Progenitor cell of endocrine pancreas (in vitro differentiated cells): Measurements from ENCODE around the gene CYFIP2. TPM values are rescaled to one million over a fixed set of nuclear protein-coding genes. Genes with fewer than 3 reads are reported as not detected.
"Not testable (repeated sequence)": the region's sequence is repeated elsewhere in the genome, so short reads cannot be mapped to it uniquely, and the experiment has no call there.

Experiments
- DNase-seq: peaks from one replicate; pipeline ENCODE4 v3.0.0; 2021; ENCODE audit warnings: low spot score; ENCODE audit not compliant: unreplicated experiment
- H3K27ac Mint-ChIP-seq: 2 replicates; pipeline ENCODE4 v1.8.0; 2021; ENCODE audit warnings: mild to moderate bottlenecking, moderate library complexity, mixed read lengths
- H3K27me3 Mint-ChIP-seq: 2 replicates; pipeline ENCODE4 v1.8.0; 2021; ENCODE audit warnings: mixed read lengths
- H3K36me3 Mint-ChIP-seq: 2 replicates; pipeline ENCODE4 v1.8.0; 2022; ENCODE audit warnings: mixed read lengths; ENCODE audit not compliant: insufficient read depth
- H3K4me1 Mint-ChIP-seq: 2 replicates; pipeline ENCODE4 v1.8.0; 2021; ENCODE audit warnings: low read depth, mixed read lengths
- H3K4me3 Mint-ChIP-seq: 2 replicates; pipeline ENCODE4 v1.8.0; 2021; ENCODE audit warnings: low read depth, mild to moderate bottlenecking, moderate library complexity, mixed read lengths
- H3K9me3 Mint-ChIP-seq: 2 replicates; pipeline ENCODE4 v1.8.0; 2021; ENCODE audit warnings: low read depth, mixed read lengths
- total RNA-seq: library from RNA; stranded (reverse); gene quantifications from 2 replicates; pipeline ENCODE4 v1.2.1, GENCODE V29; 2021
- TF ChIP-seq, protein P1 (sequence below): fragments of 200-600 bp; sonication (generic); IDR thresholded peaks from one replicate; pipeline ENCODE4 v1.5.0; 2021; ENCODE audit warnings: antibody characterized with exemption, mild to moderate bottlenecking; ENCODE audit not compliant: unreplicated experiment

The CYFIP2 gene
- total RNA-seq, 1 donor from 2014 or later = 85.1 TPM

DNA sequence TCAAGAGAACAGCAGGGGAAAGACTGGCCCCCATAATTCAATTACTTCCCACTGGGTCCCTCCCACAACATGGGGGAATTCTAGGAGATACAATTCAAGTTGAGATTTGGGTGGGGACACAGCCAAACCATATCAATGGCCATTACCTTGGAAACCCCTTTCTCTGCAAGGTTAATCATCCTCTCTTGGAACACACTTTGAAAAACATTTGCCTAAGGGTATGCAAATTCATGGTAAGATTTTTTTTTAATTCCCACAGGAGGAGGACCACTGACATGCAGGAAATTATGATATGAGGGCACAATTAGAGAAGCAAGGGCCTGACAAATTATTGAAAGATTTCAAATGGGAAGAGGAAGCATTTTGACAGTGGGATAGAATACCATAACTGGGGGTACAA is 132.4 kb downstream of the CYFIP2 start:
- H3K9me3 Mint-ChIP-seq = peaks cover 1% of the 10 kb centered on the region

DNA sequence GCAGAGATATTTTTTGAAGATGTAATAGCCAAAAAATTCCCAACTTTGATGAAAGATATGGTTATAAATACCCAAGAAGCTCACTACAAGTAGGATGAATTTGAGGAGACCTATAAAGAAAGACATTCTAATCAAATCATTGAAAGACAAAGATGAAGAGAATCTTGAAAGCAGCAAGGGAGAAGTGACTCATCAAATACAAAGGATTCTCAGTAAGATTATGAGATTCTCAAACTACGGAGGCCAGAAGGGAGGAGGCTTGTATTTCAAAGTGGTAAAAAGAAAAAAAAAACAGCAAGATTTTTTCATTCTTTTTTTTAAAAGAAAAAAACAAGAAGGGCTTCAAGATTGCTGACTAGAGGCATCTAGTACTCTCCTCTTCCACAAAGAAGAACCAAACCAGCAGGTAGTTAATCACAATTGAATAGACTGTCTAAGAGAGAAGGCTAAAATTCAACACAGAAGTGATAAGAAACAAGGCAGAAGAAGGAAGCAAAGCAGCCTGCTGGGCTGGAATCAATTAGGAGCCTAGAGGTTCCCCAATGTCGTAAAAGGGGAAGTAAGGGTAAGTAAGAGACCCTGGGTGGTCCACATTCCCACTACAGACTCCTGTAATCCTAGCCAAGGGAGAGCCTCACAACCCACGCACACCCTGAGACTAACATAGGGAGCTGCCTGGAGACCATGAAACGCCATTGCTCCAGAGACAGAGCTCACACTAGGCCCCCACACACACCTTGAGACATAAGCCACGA is 135.0 kb downstream of the CYFIP2 start:
- Mint-ChIP-seq H3K27me3 (no peaks in the 10 kb centered on the region), H3K36me3 (no peaks in the 10 kb centered on the region), H3K4me3 (no peak overlapping the region), H3K27ac (no peak overlapping the region), H3K9me3 (peaks cover 11% of the 10 kb centered on the region), H3K4me1 (no peaks in the 10 kb centered on the region)
- TF ChIP-seq, protein P1, sequence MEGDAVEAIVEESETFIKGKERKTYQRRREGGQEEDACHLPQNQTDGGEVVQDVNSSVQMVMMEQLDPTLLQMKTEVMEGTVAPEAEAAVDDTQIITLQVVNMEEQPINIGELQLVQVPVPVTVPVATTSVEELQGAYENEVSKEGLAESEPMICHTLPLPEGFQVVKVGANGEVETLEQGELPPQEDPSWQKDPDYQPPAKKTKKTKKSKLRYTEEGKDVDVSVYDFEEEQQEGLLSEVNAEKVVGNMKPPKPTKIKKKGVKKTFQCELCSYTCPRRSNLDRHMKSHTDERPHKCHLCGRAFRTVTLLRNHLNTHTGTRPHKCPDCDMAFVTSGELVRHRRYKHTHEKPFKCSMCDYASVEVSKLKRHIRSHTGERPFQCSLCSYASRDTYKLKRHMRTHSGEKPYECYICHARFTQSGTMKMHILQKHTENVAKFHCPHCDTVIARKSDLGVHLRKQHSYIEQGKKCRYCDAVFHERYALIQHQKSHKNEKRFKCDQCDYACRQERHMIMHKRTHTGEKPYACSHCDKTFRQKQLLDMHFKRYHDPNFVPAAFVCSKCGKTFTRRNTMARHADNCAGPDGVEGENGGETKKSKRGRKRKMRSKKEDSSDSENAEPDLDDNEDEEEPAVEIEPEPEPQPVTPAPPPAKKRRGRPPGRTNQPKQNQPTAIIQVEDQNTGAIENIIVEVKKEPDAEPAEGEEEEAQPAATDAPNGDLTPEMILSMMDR = no peak
- no peak for DNase-seq

More for the DNA sequence above, 132.4 kb downstream of the CYFIP2 start:
- DNase-seq = no peak
- Mint-ChIP-seq H3K4me3 (no peak overlapping the region), H3K36me3 (peaks cover 7% of the 10 kb centered on the region), H3K27me3 (no peaks in the 10 kb centered on the region), H3K27ac (no peak overlapping the region), H3K4me1 (no peaks in the 10 kb centered on the region)
- TF ChIP-seq, protein P1 = no peak

DNA sequence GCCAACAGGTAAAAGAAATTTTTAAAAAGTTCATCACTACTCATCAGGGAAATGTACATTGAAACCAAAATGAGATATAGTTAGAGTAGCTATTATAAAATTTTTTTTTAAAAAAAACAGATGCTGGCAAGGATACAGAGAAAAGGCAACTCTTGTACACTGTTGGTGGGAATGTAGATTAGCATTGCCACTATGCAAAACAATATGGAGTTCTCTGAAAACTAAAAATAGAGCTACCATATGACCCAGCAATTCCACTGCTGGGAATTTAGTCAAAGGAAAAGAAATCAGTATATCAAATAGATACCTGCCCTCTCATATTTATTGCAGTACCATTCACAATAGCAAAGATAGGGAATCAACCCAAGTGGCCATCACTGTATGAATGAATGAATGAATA is 149.9 kb downstream of the CYFIP2 start:
- Mint-ChIP-seq H3K36me3 (no peaks in the 10 kb centered on the region), H3K27ac (no peak overlapping the region), H3K4me3 (no peak overlapping the region), H3K9me3 (peaks cover 33% of the 10 kb centered on the region), H3K27me3 (no peaks in the 10 kb centered on the region), H3K4me1 (no peaks in the 10 kb centered on the region)
- TF ChIP-seq, protein P1 = no peak
- DNase-seq = no peak

DNA sequence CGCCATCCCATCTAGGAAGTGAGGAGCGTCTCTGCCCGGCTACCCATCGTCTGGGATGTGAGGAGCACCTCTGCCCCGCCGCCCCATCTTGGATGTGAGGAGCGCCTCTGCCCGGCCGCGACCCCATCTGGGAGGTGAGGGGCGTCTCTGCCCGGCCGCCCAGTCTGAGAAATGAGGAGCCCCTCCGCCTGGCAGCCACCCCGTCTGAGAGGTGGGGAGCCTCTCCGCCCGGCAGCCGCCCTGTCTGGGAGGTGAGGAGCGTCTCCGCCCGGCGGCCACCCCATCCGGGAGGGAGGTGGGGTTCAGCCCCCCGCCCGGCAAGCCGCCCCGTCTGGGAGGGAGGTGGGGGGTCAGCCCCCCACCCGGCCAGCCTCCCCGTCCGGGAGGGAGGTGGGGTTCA is 153.6 kb downstream of the CYFIP2 start:
- DNase-seq = not testable (repeated sequence)

DNA sequence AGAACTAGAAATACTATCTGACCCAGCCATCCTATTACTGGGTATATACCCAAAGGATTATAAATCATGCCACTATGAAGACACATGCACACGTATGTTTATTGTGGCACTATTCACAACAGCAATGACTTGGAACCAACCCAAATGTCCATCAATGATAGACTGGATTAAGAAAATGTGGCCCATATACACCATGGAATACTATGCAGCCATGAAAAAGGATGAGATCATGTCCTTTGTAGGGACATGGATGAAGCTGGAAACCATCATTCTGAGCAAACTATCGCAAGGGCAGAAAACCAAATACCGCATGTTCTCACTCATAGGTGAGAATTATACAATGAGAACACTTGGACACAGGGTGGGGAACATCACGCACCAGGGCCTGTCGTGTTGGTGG is 164.0 kb downstream of the CYFIP2 start:
- DNase-seq, H3K27me3 Mint-ChIP-seq, H3K4me1 Mint-ChIP-seq, H3K36me3 Mint-ChIP-seq, H3K27ac Mint-ChIP-seq, H3K4me3 Mint-ChIP-seq, H3K9me3 Mint-ChIP-seq: not testable (repeated sequence)

More for the DNA sequence above, 153.6 kb downstream of the CYFIP2 start:
- H3K4me1 Mint-ChIP-seq, H3K4me3 Mint-ChIP-seq, H3K27me3 Mint-ChIP-seq, H3K27ac Mint-ChIP-seq, H3K36me3 Mint-ChIP-seq: not testable (repeated sequence)
- H3K9me3 Mint-ChIP-seq = peaks cover 23% of the 10 kb centered on the region

DNA sequence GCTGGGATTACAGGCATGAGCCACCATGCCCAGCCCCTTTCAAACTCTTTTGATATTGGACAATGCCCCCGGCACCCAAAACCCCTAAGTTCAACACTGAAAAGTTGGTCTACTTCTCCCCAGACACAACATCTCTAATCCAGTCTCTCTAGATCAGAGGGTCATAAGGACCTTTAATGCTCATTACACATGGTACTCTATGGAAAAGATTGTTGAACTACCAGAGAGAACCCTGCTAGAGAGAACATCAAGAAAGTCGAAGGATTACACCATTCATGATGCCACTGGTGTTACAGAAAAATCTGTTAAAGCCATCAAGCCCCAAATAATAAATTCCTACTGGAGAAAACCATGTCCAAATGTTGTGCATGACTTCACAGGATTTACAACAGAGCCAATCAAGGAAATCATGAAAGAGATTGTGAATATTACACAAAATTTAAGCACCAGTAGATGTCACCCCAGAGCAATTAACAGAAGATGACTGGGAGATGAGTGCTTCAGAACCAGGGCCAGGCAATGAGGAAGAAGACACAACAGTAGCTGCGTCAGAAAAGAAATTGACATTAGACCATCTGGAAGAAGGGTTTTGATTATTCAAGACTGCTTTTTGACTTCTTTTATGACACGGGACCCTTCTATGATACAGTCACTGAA is 165.7 kb downstream of the CYFIP2 start:
- H3K36me3 Mint-ChIP-seq = no peaks in the 10 kb centered on the region
- no peaks in the 10 kb centered on the region for H3K27me3 Mint-ChIP-seq
- DNase-seq = no peak
- no peak overlapping the region for H3K4me3 Mint-ChIP-seq
- H3K9me3 Mint-ChIP-seq = peaks cover 6% of the 10 kb centered on the region
- TF ChIP-seq, protein P1 = peak; percentile 39
- no peak overlapping the region for H3K27ac Mint-ChIP-seq
- H3K4me1 Mint-ChIP-seq = no peaks in the 10 kb centered on the region
